DOHH2 (cell line): ENCODE data around the gene ZBTB46.

Source experiments
- EZH2phosphoT487 ChIP-seq: fragments of 200-600 bp; sonication (generic); IDR thresholded peaks from 2 replicates; pipeline ENCODE4 v1.6.1; 2017; ENCODE audit warnings: borderline replicate concordance, mild to moderate bottlenecking, antibody characterized with exemption, low read length, moderate library complexity, mixed read lengths
- TF ChIP-seq, protein P1 (sequence below): fragments of 200-600 bp; sonication (generic); IDR thresholded peaks from one replicate; pipeline ENCODE4 v1.5.1; 2014; ENCODE audit warnings: antibody characterized with exemption, mild to moderate bottlenecking, low read depth, low read length; ENCODE audit not compliant: poor library complexity, severe bottlenecking

- TF ChIP-seq, protein P1, sequence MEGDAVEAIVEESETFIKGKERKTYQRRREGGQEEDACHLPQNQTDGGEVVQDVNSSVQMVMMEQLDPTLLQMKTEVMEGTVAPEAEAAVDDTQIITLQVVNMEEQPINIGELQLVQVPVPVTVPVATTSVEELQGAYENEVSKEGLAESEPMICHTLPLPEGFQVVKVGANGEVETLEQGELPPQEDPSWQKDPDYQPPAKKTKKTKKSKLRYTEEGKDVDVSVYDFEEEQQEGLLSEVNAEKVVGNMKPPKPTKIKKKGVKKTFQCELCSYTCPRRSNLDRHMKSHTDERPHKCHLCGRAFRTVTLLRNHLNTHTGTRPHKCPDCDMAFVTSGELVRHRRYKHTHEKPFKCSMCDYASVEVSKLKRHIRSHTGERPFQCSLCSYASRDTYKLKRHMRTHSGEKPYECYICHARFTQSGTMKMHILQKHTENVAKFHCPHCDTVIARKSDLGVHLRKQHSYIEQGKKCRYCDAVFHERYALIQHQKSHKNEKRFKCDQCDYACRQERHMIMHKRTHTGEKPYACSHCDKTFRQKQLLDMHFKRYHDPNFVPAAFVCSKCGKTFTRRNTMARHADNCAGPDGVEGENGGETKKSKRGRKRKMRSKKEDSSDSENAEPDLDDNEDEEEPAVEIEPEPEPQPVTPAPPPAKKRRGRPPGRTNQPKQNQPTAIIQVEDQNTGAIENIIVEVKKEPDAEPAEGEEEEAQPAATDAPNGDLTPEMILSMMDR, result no peak
- TF ChIP-seq EZH2phosphoT487, result no peak
Measured at GRCh38 chr20:63810730-63811490, 20.2 kb downstream of the ZBTB46 start.
